Measurements from ENCODE around the gene APBA2. TPM values are rescaled to one million over a fixed set of nuclear protein-coding genes. Genes with fewer than 3 reads are reported as not detected.

The APBA2 gene
- total and polyA plus RNA-seq, 2 of the 4 experiments (the other 2 are of a cell fraction), result 21.7 to 33.0 TPM

DNA sequence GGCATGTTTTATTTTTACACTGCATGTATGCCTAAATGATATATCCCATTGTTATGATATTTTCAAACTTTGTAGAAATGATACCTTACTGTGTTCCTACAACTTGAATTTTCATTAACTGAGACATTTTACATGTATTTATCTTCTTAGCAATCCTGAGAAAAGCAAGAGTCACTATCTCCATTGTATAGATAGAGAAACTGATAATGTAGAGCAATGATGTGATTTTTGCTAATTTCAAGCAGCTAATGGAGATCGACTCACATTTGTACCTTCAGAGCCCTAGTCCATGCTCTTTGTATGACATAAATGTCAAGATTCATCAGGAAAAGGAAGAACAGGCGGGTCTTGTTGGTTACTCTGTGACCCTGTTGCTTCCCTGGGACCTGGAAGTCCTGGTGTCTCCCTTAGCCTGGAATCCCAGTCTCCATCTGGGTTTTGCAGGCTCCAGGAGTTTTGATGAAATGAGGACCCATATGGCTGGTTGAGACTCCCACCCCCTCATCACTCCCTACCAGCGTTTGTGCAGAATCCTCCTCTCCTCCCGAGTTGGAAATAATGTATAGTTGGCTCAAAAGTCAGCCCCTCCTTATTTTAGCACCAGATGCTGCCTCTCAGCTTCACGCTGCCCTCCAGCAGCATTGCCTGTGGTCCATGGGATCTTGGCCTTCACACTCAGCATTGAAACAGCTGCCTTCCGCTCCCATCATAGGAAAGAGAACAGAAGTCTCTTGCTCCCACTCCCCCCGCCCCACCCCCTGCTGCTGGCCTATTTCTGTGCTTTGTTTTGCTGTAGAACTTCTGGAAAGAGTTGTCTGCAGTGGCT is 67.1 kb downstream of the APBA2 start:
- WGBS, 2 experiments (ENCODE audit: extremely low coverage in 2 of 2, insufficient read length in 1 of 2), result 33% methylated on average over 1 of the region's 7 CpGs; no CpG with 5 or more reads in 1 of the 2 experiments
- Histone ChIP-seq H3K4me1 (ENCODE audit: control insufficient read depth, insufficient read depth, low read length) (peaks cover 8% of the 10 kb centered on the region), H4K8ac (ENCODE audit: low read depth in 2 of 2, low read length in 2 of 2) (no peak overlapping the region), H3K36me3 (ENCODE audit: control insufficient read depth, insufficient read depth, low read length) (no peaks in the 10 kb centered on the region), H2AFZ (replicated peaks; ENCODE audit: low read length, poor library complexity) (no peak overlapping the region), H3K56ac (ENCODE audit: extremely low read depth, insufficient read depth, low read length) (no peak overlapping the region), H3K27me3 (ENCODE audit: control insufficient read depth, insufficient read depth, low read length) (no peaks in the 10 kb centered on the region), H2AK5ac (ENCODE audit: low read depth, low read length) (no peak overlapping the region), H3K4ac (ENCODE audit: low read depth, low read length) (no peak overlapping the region), H4K91ac (ENCODE audit: insufficient read depth, low read depth, low read length) (no peak overlapping the region), H4K20me1 (ENCODE audit: insufficient read depth, low read length) (peaks cover 3% of the 10 kb centered on the region; the same call in 1 of the 2 replicates), H3K23ac (ENCODE audit: low read depth, low read length) (no peak overlapping the region), H4K5ac (ENCODE audit: low read depth, low read length) (no peak overlapping the region), H2BK15ac (ENCODE audit: low read depth, low read length) (no peak overlapping the region; the same call in 2 of the 3 replicates), H2BK5ac (ENCODE audit: low read depth, low read length, poor library complexity, severe bottlenecking) (no peak overlapping the region), H3K9me1 (ENCODE audit: insufficient read depth, low read length) (peaks cover 19% of the 10 kb centered on the region), H3K18ac (ENCODE audit: low read depth, low read length) (no peak overlapping the region), H3K79me1 (ENCODE audit: low read depth in 1 of 2, low read length in 2 of 2) (peaks cover 22 to 53% of the 10 kb centered on the region in 2 experiments), H2AK9ac (replicated peaks; ENCODE audit: low read depth, low read length, poor library complexity) (no peak overlapping the region), H3K4me2 (ENCODE audit: low read depth, low read length) (no peak overlapping the region), H3K9me3 (ENCODE audit: control insufficient read depth, insufficient read depth, low read length) (no peaks in the 10 kb centered on the region), H3K9ac (ENCODE audit: low read depth, low read length) (no peak overlapping the region), H3K4me3 (ENCODE audit: insufficient read depth, low read depth, low read length) (no peak overlapping the region), H3K27ac (ENCODE audit: insufficient read depth, low read length) (no peak overlapping the region), H3K14ac (replicated peaks; ENCODE audit: low read depth, low read length) (no peak overlapping the region), H2BK20ac (ENCODE audit: low read depth, low read length) (no peak overlapping the region), H2BK120ac (ENCODE audit: low read depth, low read length) (no peak overlapping the region)
- CTCF ChIA-PET, result no interaction called here
- in situ Hi-C loops (cut with MboI; ENCODE audit: low sequenced_read_pairs), result no loop called here
- ATAC-seq (ENCODE audit: low read depth) (no peak), DNase-seq (no peak)
- dilution Hi-C loops (cut with HindIII; ENCODE audit: low sequenced_read_pairs, unreplicated experiment), result no loop called here
- POLR2A ChIA-PET (ENCODE audit: unreplicated experiment), result no interaction called here
- intact Hi-C loops (cut with micrococcal nuclease), result no loop called here
- BruUV-seq (replicated peaks), result no TSS peak
- TF ChIP-seq BHLHE40 (IDR thresholded peaks at IDR 0.05; ENCODE audit: low read depth, low read length), result no peak
- TF ChIP-seq, protein P1, sequence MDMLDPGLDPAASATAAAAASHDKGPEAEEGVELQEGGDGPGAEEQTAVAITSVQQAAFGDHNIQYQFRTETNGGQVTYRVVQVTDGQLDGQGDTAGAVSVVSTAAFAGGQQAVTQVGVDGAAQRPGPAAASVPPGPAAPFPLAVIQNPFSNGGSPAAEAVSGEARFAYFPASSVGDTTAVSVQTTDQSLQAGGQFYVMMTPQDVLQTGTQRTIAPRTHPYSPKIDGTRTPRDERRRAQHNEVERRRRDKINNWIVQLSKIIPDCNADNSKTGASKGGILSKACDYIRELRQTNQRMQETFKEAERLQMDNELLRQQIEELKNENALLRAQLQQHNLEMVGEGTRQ (IDR thresholded peaks at IDR 0.05; ENCODE audit: low read depth, low read length), result no peak
- TF ChIP-seq, protein P2, sequence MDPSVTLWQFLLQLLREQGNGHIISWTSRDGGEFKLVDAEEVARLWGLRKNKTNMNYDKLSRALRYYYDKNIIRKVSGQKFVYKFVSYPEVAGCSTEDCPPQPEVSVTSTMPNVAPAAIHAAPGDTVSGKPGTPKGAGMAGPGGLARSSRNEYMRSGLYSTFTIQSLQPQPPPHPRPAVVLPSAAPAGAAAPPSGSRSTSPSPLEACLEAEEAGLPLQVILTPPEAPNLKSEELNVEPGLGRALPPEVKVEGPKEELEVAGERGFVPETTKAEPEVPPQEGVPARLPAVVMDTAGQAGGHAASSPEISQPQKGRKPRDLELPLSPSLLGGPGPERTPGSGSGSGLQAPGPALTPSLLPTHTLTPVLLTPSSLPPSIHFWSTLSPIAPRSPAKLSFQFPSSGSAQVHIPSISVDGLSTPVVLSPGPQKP (IDR thresholded peaks at IDR 0.05; ENCODE audit: borderline replicate concordance, low read depth, low read length), result no peak
- no peak for TF ChIP-seq CEBPB (IDR thresholded peaks at IDR 0.05; ENCODE audit: low read depth, low read length)
- no peak for TF ChIP-seq RFX5 (IDR thresholded peaks at IDR 0.05; ENCODE audit: low read depth, low read length)
- no peak for TF ChIP-seq RCOR1 (IDR thresholded peaks at IDR 0.05; ENCODE audit: insufficient replicate concordance, low read length)
- TF ChIP-seq, protein P3, sequence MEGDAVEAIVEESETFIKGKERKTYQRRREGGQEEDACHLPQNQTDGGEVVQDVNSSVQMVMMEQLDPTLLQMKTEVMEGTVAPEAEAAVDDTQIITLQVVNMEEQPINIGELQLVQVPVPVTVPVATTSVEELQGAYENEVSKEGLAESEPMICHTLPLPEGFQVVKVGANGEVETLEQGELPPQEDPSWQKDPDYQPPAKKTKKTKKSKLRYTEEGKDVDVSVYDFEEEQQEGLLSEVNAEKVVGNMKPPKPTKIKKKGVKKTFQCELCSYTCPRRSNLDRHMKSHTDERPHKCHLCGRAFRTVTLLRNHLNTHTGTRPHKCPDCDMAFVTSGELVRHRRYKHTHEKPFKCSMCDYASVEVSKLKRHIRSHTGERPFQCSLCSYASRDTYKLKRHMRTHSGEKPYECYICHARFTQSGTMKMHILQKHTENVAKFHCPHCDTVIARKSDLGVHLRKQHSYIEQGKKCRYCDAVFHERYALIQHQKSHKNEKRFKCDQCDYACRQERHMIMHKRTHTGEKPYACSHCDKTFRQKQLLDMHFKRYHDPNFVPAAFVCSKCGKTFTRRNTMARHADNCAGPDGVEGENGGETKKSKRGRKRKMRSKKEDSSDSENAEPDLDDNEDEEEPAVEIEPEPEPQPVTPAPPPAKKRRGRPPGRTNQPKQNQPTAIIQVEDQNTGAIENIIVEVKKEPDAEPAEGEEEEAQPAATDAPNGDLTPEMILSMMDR (conservative IDR thresholded peaks at IDR 0.05; ENCODE audit: low read depth, low read length), result no peak
- no peak for TF ChIP-seq POLR2A (IDR thresholded peaks at IDR 0.05; ENCODE audit: low read depth, low read length)
- no peak for TF ChIP-seq MXI1 (IDR thresholded peaks at IDR 0.05; ENCODE audit: borderline replicate concordance, low read depth, low read length)
- no peak for TF ChIP-seq SMC3 (IDR thresholded peaks at IDR 0.05; ENCODE audit: low read depth, low read length)
- TF ChIP-seq FOS (IDR thresholded peaks at IDR 0.05; ENCODE audit: low read depth, low read length), result no peak
- no peak for TF ChIP-seq CHD1 (IDR thresholded peaks at IDR 0.05; ENCODE audit: low read depth, low read length)
- no peak for TF ChIP-seq MAFK (IDR thresholded peaks at IDR 0.05; ENCODE audit: low read depth, low read length)
- no peak for TF ChIP-seq RAD21 (IDR thresholded peaks at IDR 0.05; ENCODE audit: low read length)
- TF ChIP-seq MAZ (IDR thresholded peaks at IDR 0.05; ENCODE audit: borderline replicate concordance, low read depth, low read length), result no peak
